ENCODE data around the gene PHLDA3.

Gene PHLDA3

DNA sequence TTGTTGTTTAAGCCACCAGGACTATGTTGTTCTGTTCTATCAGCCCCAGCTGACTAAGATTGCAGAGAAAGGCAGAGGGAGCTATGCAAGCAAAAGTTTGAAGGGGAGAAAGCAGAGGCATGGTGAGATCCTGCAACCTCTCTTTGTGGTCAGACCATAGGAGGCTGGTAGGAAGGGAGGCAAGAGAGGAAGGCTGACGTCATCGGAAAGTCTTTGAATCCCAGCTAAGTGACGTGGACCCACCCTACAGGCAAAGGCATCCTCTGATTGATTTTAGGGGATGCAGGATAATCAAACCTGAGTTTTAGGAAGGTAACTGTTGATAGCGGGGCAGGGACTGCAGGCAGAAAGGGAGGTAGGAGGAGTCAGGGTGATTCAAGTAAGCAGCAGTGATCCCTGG is 24.2 kb downstream of the PHLDA3 start:
- no peak overlapping the region for H3K4me2 ChIP-seq (ENCODE audit: low read length)
- no peaks in the 10 kb centered on the region for H3F3A ChIP-seq (ENCODE audit: insufficient read depth, low read length)
- H3K27me3 ChIP-seq (ENCODE audit: insufficient read depth, low read length), result no peaks in the 10 kb centered on the region
- H3K9ac ChIP-seq (ENCODE audit: low read length), result no peak overlapping the region
- no peak overlapping the region for H2AFZ ChIP-seq (ENCODE audit: low read length)
- no peaks in the 10 kb centered on the region for H3K9me2 ChIP-seq (ENCODE audit: low read depth, low read length)
- no peak overlapping the region for H3K4me3 ChIP-seq (ENCODE audit: low read depth, low read length, poor library complexity, severe bottlenecking)
- H4K20me1 ChIP-seq (ENCODE audit: insufficient read depth, low read length), result no peaks in the 10 kb centered on the region
- H3K79me2 ChIP-seq (ENCODE audit: insufficient read depth, low read length), result no peaks in the 10 kb centered on the region
- H3K4me1 ChIP-seq (ENCODE audit: insufficient read depth, low read length, severe bottlenecking), result peaks cover 8% of the 10 kb centered on the region
- H3K9me3 ChIP-seq (ENCODE audit: low read length), result peaks cover 7% of the 10 kb centered on the region
- no peaks in the 10 kb centered on the region; the same call in 1 of the 2 replicates for H3K36me3 ChIP-seq (ENCODE audit: insufficient read depth, low read length)
- no peak overlapping the region for H3K27ac ChIP-seq (ENCODE audit: low read depth, low read length, poor library complexity, severe bottlenecking)
- TF ChIP-seq EZH2 (IDR thresholded peaks at IDR 0.05; ENCODE audit: borderline replicate concordance, low read length), result no peak
- TF ChIP-seq, protein P1, sequence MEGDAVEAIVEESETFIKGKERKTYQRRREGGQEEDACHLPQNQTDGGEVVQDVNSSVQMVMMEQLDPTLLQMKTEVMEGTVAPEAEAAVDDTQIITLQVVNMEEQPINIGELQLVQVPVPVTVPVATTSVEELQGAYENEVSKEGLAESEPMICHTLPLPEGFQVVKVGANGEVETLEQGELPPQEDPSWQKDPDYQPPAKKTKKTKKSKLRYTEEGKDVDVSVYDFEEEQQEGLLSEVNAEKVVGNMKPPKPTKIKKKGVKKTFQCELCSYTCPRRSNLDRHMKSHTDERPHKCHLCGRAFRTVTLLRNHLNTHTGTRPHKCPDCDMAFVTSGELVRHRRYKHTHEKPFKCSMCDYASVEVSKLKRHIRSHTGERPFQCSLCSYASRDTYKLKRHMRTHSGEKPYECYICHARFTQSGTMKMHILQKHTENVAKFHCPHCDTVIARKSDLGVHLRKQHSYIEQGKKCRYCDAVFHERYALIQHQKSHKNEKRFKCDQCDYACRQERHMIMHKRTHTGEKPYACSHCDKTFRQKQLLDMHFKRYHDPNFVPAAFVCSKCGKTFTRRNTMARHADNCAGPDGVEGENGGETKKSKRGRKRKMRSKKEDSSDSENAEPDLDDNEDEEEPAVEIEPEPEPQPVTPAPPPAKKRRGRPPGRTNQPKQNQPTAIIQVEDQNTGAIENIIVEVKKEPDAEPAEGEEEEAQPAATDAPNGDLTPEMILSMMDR (IDR thresholded peaks at IDR 0.05; ENCODE audit: low read length), result no peak

DNA sequence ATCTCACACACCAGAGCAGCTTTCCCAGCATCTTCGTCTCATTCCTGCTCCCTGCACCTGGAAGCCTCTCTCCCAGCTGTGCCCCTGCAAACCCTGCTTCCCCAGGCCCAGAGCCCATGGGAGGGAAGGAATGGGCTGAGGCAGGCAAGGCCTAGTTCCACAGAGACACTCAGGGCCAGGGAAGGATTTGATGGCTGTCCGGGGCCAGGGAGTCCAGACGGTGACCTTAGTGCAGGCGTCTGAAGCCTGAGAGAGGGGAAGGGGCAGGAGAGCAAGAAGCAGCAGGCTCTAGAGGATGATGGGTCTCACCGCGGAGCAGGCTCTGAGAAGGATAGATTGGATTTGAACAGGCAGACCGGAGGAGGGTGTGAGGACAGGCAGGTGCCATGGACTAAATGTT is 25.2 kb downstream of the PHLDA3 start:
- H3K27ac ChIP-seq (ENCODE audit: low read depth, low read length, poor library complexity, severe bottlenecking), result no peak overlapping the region

DNA sequence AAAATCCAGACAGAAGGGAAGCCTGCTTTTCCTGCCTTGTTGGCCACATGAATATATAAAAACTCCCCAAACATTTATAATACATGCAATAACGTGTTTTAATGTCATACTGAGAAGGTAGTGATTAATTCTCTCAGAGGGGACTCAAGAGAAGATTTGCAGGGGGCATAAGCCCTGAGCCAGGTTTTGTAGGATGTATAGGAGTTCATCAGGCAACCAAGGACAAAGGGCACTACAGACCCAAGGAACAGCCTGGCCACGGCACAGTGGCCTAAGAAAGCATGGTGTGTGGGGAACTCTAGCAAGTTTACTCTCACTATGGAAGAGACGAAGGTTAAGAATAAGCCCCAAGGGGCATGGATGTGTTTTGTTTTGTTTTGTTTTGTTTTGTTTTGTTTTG is 32.0 kb downstream of the PHLDA3 start:
- TF ChIP-seq EZH2 (IDR thresholded peaks at IDR 0.05; ENCODE audit: borderline replicate concordance, low read length), result no peak
- TF ChIP-seq, protein P1 (IDR thresholded peaks at IDR 0.05; ENCODE audit: low read length), result no peak
- Histone ChIP-seq H3K4me3 (ENCODE audit: low read depth, low read length, poor library complexity, severe bottlenecking) (no peak overlapping the region), H3F3A (ENCODE audit: insufficient read depth, low read length) (no peaks in the 10 kb centered on the region)

More for the DNA sequence above, 25.2 kb downstream of the PHLDA3 start:
- Histone ChIP-seq H3F3A (ENCODE audit: insufficient read depth, low read length) (no peaks in the 10 kb centered on the region), H3K4me1 (ENCODE audit: insufficient read depth, low read length, severe bottlenecking) (peaks cover 6% of the 10 kb centered on the region), H4K20me1 (ENCODE audit: insufficient read depth, low read length) (no peaks in the 10 kb centered on the region), H2AFZ (ENCODE audit: low read length) (no peak overlapping the region), H3K4me2 (ENCODE audit: low read length) (no peak overlapping the region), H3K4me3 (ENCODE audit: low read depth, low read length, poor library complexity, severe bottlenecking) (no peak overlapping the region), H3K79me2 (ENCODE audit: insufficient read depth, low read length) (no peaks in the 10 kb centered on the region), H3K9ac (ENCODE audit: low read length) (no peak overlapping the region), H3K9me3 (ENCODE audit: low read length) (peaks cover 7% of the 10 kb centered on the region), H3K27me3 (ENCODE audit: insufficient read depth, low read length) (no peaks in the 10 kb centered on the region), H3K36me3 (ENCODE audit: insufficient read depth, low read length) (no peaks in the 10 kb centered on the region; the same call in 1 of the 2 replicates), H3K9me2 (ENCODE audit: low read depth, low read length) (no peaks in the 10 kb centered on the region)
- TF ChIP-seq, protein P1 (IDR thresholded peaks at IDR 0.05; ENCODE audit: low read length), result no peak
- TF ChIP-seq EZH2 (IDR thresholded peaks at IDR 0.05; ENCODE audit: borderline replicate concordance, low read length), result no peak

More for the DNA sequence above, 32.0 kb downstream of the PHLDA3 start:
- no peaks in the 10 kb centered on the region for H3K4me1 ChIP-seq (ENCODE audit: insufficient read depth, low read length, severe bottlenecking)
- H3K9me2 ChIP-seq (ENCODE audit: low read depth, low read length), result no peaks in the 10 kb centered on the region
- H3K36me3 ChIP-seq (ENCODE audit: insufficient read depth, low read length), result no peaks in the 10 kb centered on the region; the same call in 1 of the 2 replicates
- H3K27ac ChIP-seq (ENCODE audit: low read depth, low read length, poor library complexity, severe bottlenecking), result no peak overlapping the region
- no peak overlapping the region for H3K9ac ChIP-seq (ENCODE audit: low read length)
- H3K79me2 ChIP-seq (ENCODE audit: insufficient read depth, low read length), result no peaks in the 10 kb centered on the region
- H4K20me1 ChIP-seq (ENCODE audit: insufficient read depth, low read length), result no peaks in the 10 kb centered on the region
- peaks cover 7% of the 10 kb centered on the region for H3K9me3 ChIP-seq (ENCODE audit: low read length)
- no peak overlapping the region for H2AFZ ChIP-seq (ENCODE audit: low read length)
- H3K27me3 ChIP-seq (ENCODE audit: insufficient read depth, low read length), result no peaks in the 10 kb centered on the region
- no peak overlapping the region for H3K4me2 ChIP-seq (ENCODE audit: low read length)
